Sigmoid colon (tissue), 7 donors: ENCODE measurements around the gene RHOJ. TPM values are rescaled to one million over a fixed set of nuclear protein-coding genes. Genes with fewer than 3 reads are reported as not detected.
"Not testable (repeated sequence)": the region's sequence is repeated elsewhere in the genome, so short reads cannot be mapped to it uniquely, and the experiment has no call there.

Experiments used
- DNase-seq: peaks from one replicate; pipeline ENCODE4 v3.0.0-alpha.2; 2019
- H3K27ac ChIP-seq, 4 donors: fragments of 200-600 bp; sonication (generic); one replicate each; pipeline ENCODE4 v1.5.1; 2016 to 2019; ENCODE audit warnings: mild to moderate bottlenecking in 1 of 4
- H3K27me3 ChIP-seq, 3 donors: fragments of 200-600 bp; sonication (generic); one replicate each; pipeline ENCODE4 v1.5.1; 2019; ENCODE audit warnings: mild to moderate bottlenecking in 1 of 3
- H3K36me3 ChIP-seq, 4 donors: fragments of 200-600 bp; sonication (generic); one replicate each; pipeline ENCODE4 v1.5.1; 2016 to 2019
- H3K4me1 ChIP-seq, 4 donors: fragments of 200-600 bp; sonication (generic); one replicate each; pipeline ENCODE4 v1.5.1; 2017 to 2019
- H3K4me3 ChIP-seq, 4 donors: fragments of 200-600 bp; sonication (generic); one replicate each; pipeline ENCODE4 v1.5.1; 2017 to 2019; ENCODE audit warnings: mild to moderate bottlenecking in 2 of 4, moderate library complexity in 1 of 4
- H3K9me3 ChIP-seq, 4 donors: fragments of 200-600 bp in 3 of 4; sonication (generic) in 3 of 4; one replicate each; pipeline versions ENCODE4 v1.5.1 to v1.6.1; 2013 to 2019
- EP300 ChIP-seq, 4 donors: sonication (generic); formaldehyde crosslinking; IDR thresholded peaks; one replicate each; pipeline ENCODE4 v1.6.1; 2017; ENCODE audit warnings: antibody characterized with exemption in 4 of 4
- POLR2A ChIP-seq, 2 donors: fragments of 450-650 bp; IDR thresholded peaks; one replicate each; pipeline ENCODE4 v1.6.1; 2016; ENCODE audit warnings: antibody characterized with exemption in 2 of 2, mild to moderate bottlenecking in 2 of 2, moderate library complexity in 2 of 2
- POLR2AphosphoS5 ChIP-seq, 4 donors: sonication (generic); formaldehyde crosslinking; IDR thresholded peaks; one replicate each; pipeline ENCODE4 v1.6.1; 2017; ENCODE audit warnings: antibody characterized with exemption in 4 of 4
- WGBS, 2 donors: extraction: QIAGEN DNeasy Blood & Tissue Kit; methylation state at CpG; one replicate each; pipeline ENCODE4 v1.1.7; 2013; 5-methylcytosine and 5-hydroxymethylcytosine counted together
- intact Hi-C: fragments of 100-400 bp; cut with DNase I; formaldehyde crosslinking; loops from one replicate; pipeline ENCODE4 v1.15.1; 2023
- polyA plus RNA-seq, 3 donors: library from polyadenylated mRNA; stranded (reverse); fragments of 200-250 nt; gene quantifications; one replicate each; pipeline ENCODE4 v1.2.3, GENCODE V29; 2013
- total RNA-seq, 4 donors: library from RNA; depleted of rRNA; stranded (reverse); fragments of >200 nt; gene quantifications; one replicate each; pipeline ENCODE4 v1.1.0, GENCODE V29; 2016
- TF ChIP-seq, protein P1 (sequence below), 4 experiments: fragments of 450-650 bp in 3 of 4; fragments of 200-600 bp in 1 of 4; IDR thresholded peaks; one replicate each; pipeline ENCODE4 v1.5.1; 2016 to 2019; ENCODE audit warnings: antibody characterized with exemption in 4 of 4, mild to moderate bottlenecking in 3 of 4, moderate library complexity in 2 of 4
- donor health status: healthy with polysubstance abuse.
- donor health status: Bipolar disorder and iron deficiency.
- donor health status: healthy.

RHOJ gene
- total and polyA plus RNA-seq, 7 donors, result 1.6 to 28.5 (median 6.6) TPM

DNA sequence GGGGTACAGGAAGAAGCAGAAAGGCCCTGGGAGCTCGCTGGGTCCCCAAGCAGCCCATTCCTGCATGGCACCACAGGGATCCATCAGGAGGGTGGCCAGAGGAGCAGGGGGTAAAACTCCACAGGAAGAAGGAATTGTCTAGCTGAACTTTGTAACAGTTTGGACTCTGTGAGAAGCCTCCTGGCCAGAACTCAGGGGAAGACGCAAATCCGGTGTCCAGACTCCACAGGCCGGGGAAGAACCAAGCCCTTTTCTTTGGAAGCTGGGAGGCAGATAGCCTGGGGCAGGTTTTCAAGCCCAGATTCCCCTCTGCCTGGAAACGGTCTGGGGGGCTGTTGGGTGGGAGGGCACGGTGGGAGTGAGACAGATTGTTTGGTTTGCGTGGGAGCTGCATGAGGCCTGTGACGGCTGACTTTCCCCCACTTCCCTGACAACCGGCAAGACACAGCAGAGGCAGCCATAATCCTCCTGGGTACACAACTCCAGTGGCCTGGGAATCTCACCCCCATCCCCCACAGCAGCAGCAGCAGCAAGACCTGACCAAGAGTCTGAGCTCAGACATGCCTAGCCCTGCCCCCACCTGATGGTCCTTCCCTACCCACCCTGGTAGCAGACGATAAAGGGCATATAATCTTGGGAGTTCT, 97.8 kb downstream of the RHOJ start:
- no peaks in the 10 kb centered on the region for H3K36me3 ChIP-seq
- H3K4me1 ChIP-seq, result no peaks in the 10 kb centered on the region
- intact Hi-C loops, result no loop called here
- peaks cover 0 to 7% (median 0%) of the 10 kb centered on the region in 3 donors for H3K27me3 ChIP-seq
- DNase-seq, result no peak
- no peaks in the 10 kb centered on the region for H3K9me3 ChIP-seq
- no peak overlapping the region for H3K27ac ChIP-seq
- no peak overlapping the region for H3K4me3 ChIP-seq
- WGBS, 2 donors, result 75 to 76% methylated on average over 10 of the region's 10 CpGs
- TF ChIP-seq POLR2AphosphoS5 (IDR thresholded peaks at IDR 0.05) (no peak), EP300 (IDR thresholded peaks at IDR 0.05) (no peak), POLR2A (IDR thresholded peaks at IDR 0.05) (no peak)
- TF ChIP-seq, protein P1, sequence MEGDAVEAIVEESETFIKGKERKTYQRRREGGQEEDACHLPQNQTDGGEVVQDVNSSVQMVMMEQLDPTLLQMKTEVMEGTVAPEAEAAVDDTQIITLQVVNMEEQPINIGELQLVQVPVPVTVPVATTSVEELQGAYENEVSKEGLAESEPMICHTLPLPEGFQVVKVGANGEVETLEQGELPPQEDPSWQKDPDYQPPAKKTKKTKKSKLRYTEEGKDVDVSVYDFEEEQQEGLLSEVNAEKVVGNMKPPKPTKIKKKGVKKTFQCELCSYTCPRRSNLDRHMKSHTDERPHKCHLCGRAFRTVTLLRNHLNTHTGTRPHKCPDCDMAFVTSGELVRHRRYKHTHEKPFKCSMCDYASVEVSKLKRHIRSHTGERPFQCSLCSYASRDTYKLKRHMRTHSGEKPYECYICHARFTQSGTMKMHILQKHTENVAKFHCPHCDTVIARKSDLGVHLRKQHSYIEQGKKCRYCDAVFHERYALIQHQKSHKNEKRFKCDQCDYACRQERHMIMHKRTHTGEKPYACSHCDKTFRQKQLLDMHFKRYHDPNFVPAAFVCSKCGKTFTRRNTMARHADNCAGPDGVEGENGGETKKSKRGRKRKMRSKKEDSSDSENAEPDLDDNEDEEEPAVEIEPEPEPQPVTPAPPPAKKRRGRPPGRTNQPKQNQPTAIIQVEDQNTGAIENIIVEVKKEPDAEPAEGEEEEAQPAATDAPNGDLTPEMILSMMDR (IDR thresholded peaks at IDR 0.05), result no peak

DNA sequence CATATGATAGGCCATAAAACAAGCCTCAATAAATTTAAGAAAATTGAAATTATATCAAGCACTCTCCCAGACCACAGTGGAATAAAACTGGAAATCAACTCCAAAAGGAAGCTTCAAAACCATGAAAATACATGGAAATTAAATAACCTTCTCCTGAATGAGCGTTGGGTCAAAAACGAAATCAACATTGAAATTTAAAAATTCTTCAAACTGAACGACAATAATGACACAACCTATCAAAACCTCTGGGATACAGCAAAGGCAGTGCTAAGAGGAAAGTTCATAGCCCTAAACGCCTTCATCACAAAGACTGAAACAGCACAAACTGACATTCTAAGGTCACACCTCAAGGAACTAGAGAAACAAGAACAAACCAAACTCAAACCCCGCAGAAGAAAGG, 100.2 kb downstream of the RHOJ start:
- intact Hi-C loops, DNase-seq, H3K27ac ChIP-seq, H3K4me1 ChIP-seq, H3K4me3 ChIP-seq, H3K9me3 ChIP-seq, H3K36me3 ChIP-seq, H3K27me3 ChIP-seq: not testable (repeated sequence)
- WGBS, 2 donors, result 88 to 94% methylated on average over 5 of the region's 5 CpGs

DNA sequence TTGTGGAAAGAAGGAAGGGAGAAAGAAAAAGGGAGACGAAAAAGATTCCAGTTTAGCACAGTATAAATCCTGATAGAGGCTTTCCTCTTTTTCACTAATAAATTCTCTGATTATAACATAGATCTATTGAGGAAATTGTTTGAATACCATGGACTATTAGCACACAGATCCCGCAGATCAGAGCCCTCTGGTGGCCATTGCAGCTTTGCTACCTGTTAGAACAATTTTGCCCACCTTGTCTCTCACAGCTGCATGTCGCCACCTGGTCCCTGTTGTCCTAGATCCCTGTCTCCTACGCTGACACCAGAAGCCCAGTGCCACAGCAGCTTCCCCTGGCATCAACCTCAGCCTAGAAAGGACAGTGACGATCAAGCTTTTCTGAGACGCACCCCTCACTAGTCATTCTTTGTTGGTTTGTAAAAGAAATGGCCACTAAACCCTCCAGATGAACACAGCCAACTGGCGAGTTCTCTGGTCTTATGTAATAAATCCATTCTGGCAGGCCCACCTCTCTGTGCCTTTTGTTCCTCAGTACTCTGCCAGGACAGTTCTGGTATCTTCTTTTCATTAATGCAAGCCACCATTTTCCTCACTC, 104.6 kb downstream of the RHOJ start:
- intact Hi-C loops, result no loop called here
- H3K36me3 ChIP-seq, result no peaks in the 10 kb centered on the region
- 57 to 62% methylated on average over 7 of the region's 7 CpGs for WGBS, 2 donors
- no peaks in the 10 kb centered on the region for H3K4me1 ChIP-seq
- H3K27ac ChIP-seq, result no peak overlapping the region
- H3K9me3 ChIP-seq, result no peaks in the 10 kb centered on the region
- H3K4me3 ChIP-seq, result no peak overlapping the region
- no peak for DNase-seq
- TF ChIP-seq EP300 (IDR thresholded peaks at IDR 0.05), result no peak
- H3K27me3 ChIP-seq, result no peaks in the 10 kb centered on the region

DNA sequence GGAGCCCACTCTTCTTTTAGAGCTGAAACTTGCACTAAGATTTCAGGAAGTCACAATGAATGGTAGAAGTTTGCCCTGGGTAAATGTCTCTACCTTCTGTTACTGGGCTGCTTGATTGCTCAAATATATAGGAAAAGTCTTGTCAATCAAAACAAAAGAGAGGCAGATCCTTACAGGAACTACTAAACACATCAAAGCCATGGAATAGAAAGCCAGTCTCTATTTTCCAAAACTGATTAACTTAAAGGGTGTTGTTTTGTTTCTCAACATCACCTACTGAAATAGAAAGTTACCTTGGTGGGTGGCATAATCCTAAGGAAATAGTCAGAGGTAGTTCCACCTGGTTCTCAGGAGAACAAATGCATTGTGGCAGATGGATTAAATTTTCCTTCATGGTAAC, 114.6 kb downstream of the RHOJ start, which contains the start of gene GPHB5:
Gene GPHB5 (minus strand): TSS at position 101 of the 400 bp plus-strand sequence. CDS start 1,086 bp downstream, outside the sequence.
- Histone ChIP-seq H3K9me3 (no peaks in the 10 kb centered on the region), H3K36me3 (no peaks in the 10 kb centered on the region), H3K27me3 (no peaks in the 10 kb centered on the region), H3K4me3 (no peak within 1 kb of the TSS), H3K4me1 (no peaks in the 10 kb centered on the region), H3K27ac (no peak within 1 kb of the TSS)
- intact Hi-C loops, result no loop called here
- TF ChIP-seq POLR2A (IDR thresholded peaks at IDR 0.05) (no peak), POLR2AphosphoS5 (IDR thresholded peaks at IDR 0.05) (no peak), EP300 (IDR thresholded peaks at IDR 0.05) (no peak)
- TF ChIP-seq, protein P1 (IDR thresholded peaks at IDR 0.05), result no peak
- DNase-seq, result no peak

DNA sequence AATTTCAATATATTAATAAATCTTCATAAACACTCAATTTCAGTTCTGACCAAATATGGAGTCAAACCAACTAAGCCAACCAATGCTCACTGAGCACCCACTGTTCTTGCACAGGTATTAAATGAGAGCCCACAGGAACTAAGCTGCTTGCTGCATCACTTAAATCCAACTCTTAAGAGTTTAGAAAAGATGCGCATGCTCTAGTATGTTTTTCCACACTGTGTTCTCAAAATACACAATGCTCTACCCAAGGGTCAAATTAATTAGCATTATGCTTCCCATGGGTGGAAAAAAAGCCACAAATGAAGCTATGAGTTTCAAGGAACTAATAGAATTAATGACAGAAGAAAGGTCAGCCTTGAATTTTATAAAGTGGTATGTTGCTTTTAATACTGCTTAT, 118.2 kb downstream of the RHOJ start:
- intact Hi-C loops, result no loop called here
- DNase-seq, result no peak
- 92 to 94% methylated on average over 1 of the region's 1 CpG for WGBS, 2 donors
- H3K27ac ChIP-seq, result no peak overlapping the region
- no peaks in the 10 kb centered on the region for H3K4me1 ChIP-seq
- no peaks in the 10 kb centered on the region for H3K36me3 ChIP-seq
- H3K9me3 ChIP-seq, result no peaks in the 10 kb centered on the region
- TF ChIP-seq, protein P1 (IDR thresholded peaks at IDR 0.05), result no peak
- TF ChIP-seq EP300 (IDR thresholded peaks at IDR 0.05), result no peak
- no peak for TF ChIP-seq POLR2A (IDR thresholded peaks at IDR 0.05)
- TF ChIP-seq POLR2AphosphoS5 (IDR thresholded peaks at IDR 0.05), result no peak
- H3K4me3 ChIP-seq, result no peak overlapping the region
- no peaks in the 10 kb centered on the region for H3K27me3 ChIP-seq
